HG03575 (cell line): ENCODE measurements around the gene SMIM20.
"Not testable (repeated sequence)": the region's sequence is repeated elsewhere in the genome, so short reads cannot be mapped to it uniquely, and the experiment has no call there.

Experiments
- ATAC-seq: cut with Tn5 transposase; IDR thresholded peaks from one replicate; pipeline ENCODE4 v1.9.1; 2021; ENCODE audit not compliant: unreplicated experiment, insufficient number of reproducible peaks, low FRiP score; ENCODE audit errors: extremely low read depth

SMIM20 gene

GRCh38 chr4:25913851-25914669 is at the start of gene SMIM20:
TSS of gene SMIM20 (plus strand) at chr4:25914220. CDS start at chr4:25914314, 94 bp downstream.
- peak; percentile 64 for ATAC-seq

GRCh38 chr4:25865586-25865985 is 48.4 kb upstream of the SMIM20 start:
- no peak for ATAC-seq

- not testable (repeated sequence) for ATAC-seq
Observed at GRCh38 chr4:25866401-25866800, 47.6 kb upstream of the SMIM20 start.

GRCh38 chr4:25867781-25868294 is 46.2 kb upstream of the SMIM20 start:
- ATAC-seq: no peak

- no peak for ATAC-seq
Observed at GRCh38 chr4:25870081-25870480, 43.9 kb upstream of the SMIM20 start.

GRCh38 chr4:25872851-25873631 is 41.0 kb upstream of the SMIM20 start:
- ATAC-seq: no peak

GRCh38 chr4:25873632-25874129 is 40.3 kb upstream of the SMIM20 start:
- no peak for ATAC-seq

GRCh38 chr4:25874655-25875054 is 39.4 kb upstream of the SMIM20 start:
- ATAC-seq: no peak

- ATAC-seq: peak; percentile 37
Observed at GRCh38 chr4:25875281-25875745, 38.7 kb upstream of the SMIM20 start.

- ATAC-seq: no peak
Observed at GRCh38 chr4:25878676-25879075, 35.3 kb upstream of the SMIM20 start.

GRCh38 chr4:25879091-25879584 is 34.9 kb upstream of the SMIM20 start:
- no peak for ATAC-seq

GRCh38 chr4:25879587-25879986 is 34.4 kb upstream of the SMIM20 start:
- no peak for ATAC-seq

GRCh38 chr4:25879991-25880651 is 33.9 kb upstream of the SMIM20 start:
- ATAC-seq: no peak

GRCh38 chr4:25881193-25881592 is 32.8 kb upstream of the SMIM20 start:
- no peak for ATAC-seq

GRCh38 chr4:25882226-25882625 is 31.8 kb upstream of the SMIM20 start:
- no peak for ATAC-seq

GRCh38 chr4:25883565-25883964 is 30.5 kb upstream of the SMIM20 start:
- ATAC-seq: no peak

- ATAC-seq: no peak
Observed at GRCh38 chr4:25884031-25884782, 29.8 kb upstream of the SMIM20 start.

GRCh38 chr4:25888781-25889180 is 25.2 kb upstream of the SMIM20 start:
- ATAC-seq: no peak
